Immature natural killer cell (primary cell): ENCODE measurements around the gene POU2F1. TPM values are rescaled to one million over a fixed set of nuclear protein-coding genes. Genes with fewer than 3 reads are reported as not detected.
A peak's percentile ranks its signal among the peaks of the same experiment; 100 is the strongest.

Experiments
- DNase-seq, 3 donors: peaks; one replicate each; pipeline ENCODE4 v3.0.0; 2022; ENCODE audit warnings: mixed read lengths in 1 of 3
- H3K27ac Mint-ChIP-seq, 6 donors: one replicate each; pipeline ENCODE4 v1.8.0; 2020; ENCODE audit warnings: mixed read lengths in 6 of 6, mild to moderate bottlenecking in 5 of 6, inconsistent platforms in 4 of 6, moderate library complexity in 3 of 6
- H3K27me3 Mint-ChIP-seq, 3 donors: one replicate each; pipeline ENCODE4 v1.8.0; 2020 to 2021; ENCODE audit warnings: low read depth in 3 of 3, mild to moderate bottlenecking in 3 of 3, mixed read lengths in 3 of 3, moderate library complexity in 3 of 3, inconsistent platforms in 1 of 3
- H3K36me3 Mint-ChIP-seq, 3 donors: one replicate each; pipeline ENCODE4 v1.8.0; 2020; ENCODE audit warnings: mixed read lengths in 3 of 3, inconsistent platforms in 2 of 3, mild to moderate bottlenecking in 2 of 3
- H3K4me1 Mint-ChIP-seq, 2 donors: one replicate each; pipeline ENCODE4 v1.8.0; 2020; ENCODE audit warnings: inconsistent platforms in 2 of 2, mild to moderate bottlenecking in 2 of 2, mixed read lengths in 2 of 2, moderate library complexity in 1 of 2
- H3K4me3 Mint-ChIP-seq, 5 donors: one replicate each; pipeline ENCODE4 v1.8.0; 2020; ENCODE audit warnings: mild to moderate bottlenecking in 5 of 5, mixed read lengths in 5 of 5, inconsistent platforms in 3 of 5, moderate library complexity in 3 of 5
- H3K9me3 Mint-ChIP-seq, 6 donors: one replicate each; pipeline ENCODE4 v1.8.0; 2020; ENCODE audit warnings: mild to moderate bottlenecking in 6 of 6, mixed read lengths in 6 of 6, inconsistent platforms in 4 of 6, moderate library complexity in 3 of 6
- polyA plus RNA-seq, 3 donors: library from polyadenylated mRNA; unstranded; fragments of 300-500 nt; fragmentation: Illumina TruSeq; gene quantifications; one replicate each; pipeline ENCODE4 v1.2.3, GENCODE V29; 2021

Gene POU2F1
- polyA plus RNA-seq, 3 donors from 2014 or later, result 0.70 to 8.7 (median 4.4) TPM

GRCh38 chr1:167465743-167466142, 245.1 kb downstream of the POU2F1 start:
- H3K4me3 Mint-ChIP-seq, result peak overlapping the region; percentile 68 to 88 (median 72)
- H3K36me3 Mint-ChIP-seq, result peaks cover 23 to 45% (median 26%) of the 10 kb centered on the region in 3 donors
- no peaks in the 10 kb centered on the region for H3K9me3 Mint-ChIP-seq
- H3K4me1 Mint-ChIP-seq, result peaks cover 95 to 99% of the 10 kb centered on the region in 2 donors
- H3K27me3 Mint-ChIP-seq, result peaks cover 12 to 63% (median 52%) of the 10 kb centered on the region in 3 donors
- no peak for DNase-seq
- peak overlapping the region; percentile 93 to 97 (median 95) for H3K27ac Mint-ChIP-seq

- Mint-ChIP-seq H3K27me3 (peaks cover 17 to 61% (median 56%) of the 10 kb centered on the region in 3 donors), H3K9me3 (no peaks in the 10 kb centered on the region), H3K4me3 (peak overlapping the region; percentile 65 to 88 (median 78)), H3K36me3 (peaks cover 23 to 42% (median 26%) of the 10 kb centered on the region in 3 donors), H3K4me1 (peaks cover 95 to 100% of the 10 kb centered on the region in 2 donors), H3K27ac (peak overlapping the region; percentile 91 to 95 (median 93))
- peak in 1 of 3 donors; percentile 56 for DNase-seq
These were observed 246.5 kb downstream of the POU2F1 start for GRCh38 chr1:167467126-167467710.

- H3K27me3 Mint-ChIP-seq, result peaks cover 18 to 63% (median 62%) of the 10 kb centered on the region in 3 donors
- H3K9me3 Mint-ChIP-seq, result no peaks in the 10 kb centered on the region
- H3K4me1 Mint-ChIP-seq, result peaks cover 95 to 100% of the 10 kb centered on the region in 2 donors
- no peak for DNase-seq
- peaks cover 21 to 41% (median 26%) of the 10 kb centered on the region in 3 donors for H3K36me3 Mint-ChIP-seq
- H3K4me3 Mint-ChIP-seq, result peak overlapping the region; percentile 65 to 88 (median 78)
- H3K27ac Mint-ChIP-seq, result peak overlapping the region; percentile 91 to 95 (median 93)
These were observed 247.1 kb downstream of the POU2F1 start for GRCh38 chr1:167467752-167468151.

DNA sequence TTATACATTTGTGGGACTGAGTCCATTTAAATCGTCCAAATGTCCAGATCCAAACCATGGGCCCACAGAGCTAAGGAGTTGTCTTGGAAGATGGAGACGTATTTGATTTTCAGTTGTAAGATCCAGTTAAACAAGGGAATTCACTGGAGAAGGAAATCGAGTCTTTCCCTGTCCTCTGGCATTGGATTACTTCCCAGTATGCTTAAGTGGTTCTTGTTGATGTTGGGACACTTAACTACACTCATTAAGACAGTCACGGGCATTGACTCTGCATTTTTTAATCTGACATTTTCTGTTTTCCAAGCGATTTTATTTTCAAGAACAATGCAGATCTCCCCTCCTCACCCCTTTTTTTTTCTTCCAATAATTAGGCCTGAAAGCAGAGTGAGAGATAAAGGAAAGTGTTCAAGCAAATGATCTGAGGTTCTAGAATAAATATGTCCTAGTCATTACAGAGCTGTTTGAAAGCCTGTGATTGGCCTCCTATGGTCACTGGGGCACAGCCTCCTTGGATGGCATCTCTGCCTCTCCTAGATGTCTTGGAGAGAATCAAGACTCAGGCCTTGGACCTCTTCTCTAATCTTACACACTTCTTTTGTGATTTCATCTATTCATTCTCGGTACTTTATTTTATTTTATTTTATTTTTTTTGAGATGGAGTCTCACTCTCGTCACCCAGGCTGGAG, 248.7 kb downstream of the POU2F1 start:
- peak overlapping the region; percentile 91 to 95 (median 93) for H3K27ac Mint-ChIP-seq
- H3K27me3 Mint-ChIP-seq, result peaks cover 25 to 66% (median 64%) of the 10 kb centered on the region in 3 donors
- H3K36me3 Mint-ChIP-seq, result peaks cover 7 to 44% (median 21%) of the 10 kb centered on the region in 3 donors
- peaks cover 95 to 100% of the 10 kb centered on the region in 2 donors for H3K4me1 Mint-ChIP-seq
- peak overlapping the region; percentile 57 to 88 (median 78) for H3K4me3 Mint-ChIP-seq
- DNase-seq, result no peak
- H3K9me3 Mint-ChIP-seq, result no peaks in the 10 kb centered on the region

- Mint-ChIP-seq H3K27me3 (peaks cover 23 to 59% (median 58%) of the 10 kb centered on the region in 3 donors), H3K36me3 (peaks cover 3 to 35% (median 15%) of the 10 kb centered on the region in 3 donors), H3K9me3 (no peaks in the 10 kb centered on the region), H3K4me3 (peak overlapping the region; percentile 83 to 88 (median 87)), H3K27ac (peak overlapping the region; percentile 90 to 98 (median 94)), H3K4me1 (peaks cover 96 to 100% of the 10 kb centered on the region in 2 donors)
- peak in 1 of 3 donors; percentile 28 for DNase-seq
These were observed 250.9 kb downstream of the POU2F1 start for GRCh38 chr1:167471568-167471967.

GRCh38 chr1:167472752-167473521, 252.3 kb downstream of the POU2F1 start:
- DNase-seq, result no peak
- no peaks in the 10 kb centered on the region for H3K9me3 Mint-ChIP-seq
- peak overlapping the region; percentile 90 to 98 (median 94) for H3K27ac Mint-ChIP-seq
- H3K4me3 Mint-ChIP-seq, result peak overlapping the region; percentile 83 to 88 (median 87)
- peaks cover 7 to 42% (median 25%) of the 10 kb centered on the region in 3 donors for H3K36me3 Mint-ChIP-seq
- peaks cover 96 to 100% of the 10 kb centered on the region in 2 donors for H3K4me1 Mint-ChIP-seq
- peaks cover 26 to 60% (median 54%) of the 10 kb centered on the region in 3 donors for H3K27me3 Mint-ChIP-seq

GRCh38 chr1:167473761-167474160, 253.1 kb downstream of the POU2F1 start:
- H3K4me3 Mint-ChIP-seq, result peak overlapping the region; percentile 83 to 88 (median 87)
- H3K36me3 Mint-ChIP-seq, result peaks cover 13 to 44% (median 32%) of the 10 kb centered on the region in 3 donors
- H3K27me3 Mint-ChIP-seq, result peaks cover 26 to 62% (median 57%) of the 10 kb centered on the region in 3 donors
- peaks cover 95 to 100% of the 10 kb centered on the region in 2 donors for H3K4me1 Mint-ChIP-seq
- DNase-seq, result peak; percentile 43 to 58 (median 54)
- no peaks in the 10 kb centered on the region for H3K9me3 Mint-ChIP-seq
- peak overlapping the region; percentile 90 to 98 (median 94) for H3K27ac Mint-ChIP-seq

DNA sequence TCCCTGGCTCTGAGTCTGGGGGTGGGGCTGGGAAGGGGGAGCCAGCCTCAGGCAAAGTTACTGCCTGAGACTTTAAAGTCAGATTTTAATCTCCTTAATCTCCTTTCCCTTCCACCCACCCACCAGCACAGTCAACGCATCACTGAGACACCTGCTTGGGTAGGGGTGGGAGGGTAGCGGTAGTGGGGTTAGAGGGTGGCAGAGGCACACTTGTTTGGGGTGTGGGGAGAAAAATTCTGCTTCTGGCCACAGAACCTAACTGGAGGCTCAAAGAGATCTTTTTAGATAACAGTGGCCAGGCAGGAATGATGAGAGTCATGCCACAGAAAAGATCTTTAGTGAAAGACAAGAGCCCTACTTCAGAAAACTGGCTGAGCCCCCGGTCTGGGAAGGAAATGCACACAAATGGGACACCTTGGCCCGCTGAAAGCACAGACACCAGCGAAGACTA, 253.5 kb downstream of the POU2F1 start:
- Mint-ChIP-seq H3K4me3 (peak overlapping the region; percentile 83 to 88 (median 87)), H3K9me3 (no peaks in the 10 kb centered on the region), H3K27me3 (peaks cover 26 to 66% (median 56%) of the 10 kb centered on the region in 3 donors), H3K36me3 (peaks cover 15 to 46% (median 34%) of the 10 kb centered on the region in 3 donors), H3K27ac (peak overlapping the region; percentile 90 to 98 (median 94)), H3K4me1 (peaks cover 95 to 100% of the 10 kb centered on the region in 2 donors)
- peak; percentile 55 to 64 (median 62) for DNase-seq

GRCh38 chr1:167476061-167476460, 255.4 kb downstream of the POU2F1 start:
- Mint-ChIP-seq H3K9me3 (no peaks in the 10 kb centered on the region), H3K27me3 (peaks cover 37 to 72% (median 63%) of the 10 kb centered on the region in 3 donors), H3K4me1 (peaks cover 97 to 100% of the 10 kb centered on the region in 2 donors), H3K4me3 (peak overlapping the region in 3 of 5 donors; percentile 57 to 88 (median 79)), H3K27ac (peak overlapping the region; percentile 95 to 98 (median 96)), H3K36me3 (peaks cover 22 to 48% (median 42%) of the 10 kb centered on the region in 3 donors)
- peak in 1 of 3 donors; percentile 31 for DNase-seq

Other genes starting within 250 kb of the POU2F1 start
- 1 to 10 TPM in 1 of 3 donors, not detected in 2; 1.9 TPM for gene ILDR2, start 245.3 kb upstream of the POU2F1 start, polyA plus RNA-seq
- not detected for gene MAEL, start 231.6 kb upstream of the POU2F1 start, polyA plus RNA-seq
- gene GPA33, start 130.5 kb upstream of the POU2F1 start, polyA plus RNA-seq, result 10 to 100 TPM in 1 of 3 donors, 1 to 10 TPM in 2; 6.7 to 23.8 (median 7.7) TPM
- gene STYXL2, start 126.8 kb upstream of the POU2F1 start, polyA plus RNA-seq, result not detected